GM21717 (cell line): ENCODE measurements around the gene ATG4D.
"Not testable (repeated sequence)": the region's sequence is repeated elsewhere in the genome, so short reads cannot be mapped to it uniquely, and the experiment has no call there.

Experiments used
- ATAC-seq: cut with Tn5 transposase; IDR thresholded peaks from one replicate; pipeline ENCODE4 v1.9.1; 2021; ENCODE audit warnings: mild to moderate bottlenecking, moderate library complexity; ENCODE audit not compliant: unreplicated experiment

ATG4D gene

DNA sequence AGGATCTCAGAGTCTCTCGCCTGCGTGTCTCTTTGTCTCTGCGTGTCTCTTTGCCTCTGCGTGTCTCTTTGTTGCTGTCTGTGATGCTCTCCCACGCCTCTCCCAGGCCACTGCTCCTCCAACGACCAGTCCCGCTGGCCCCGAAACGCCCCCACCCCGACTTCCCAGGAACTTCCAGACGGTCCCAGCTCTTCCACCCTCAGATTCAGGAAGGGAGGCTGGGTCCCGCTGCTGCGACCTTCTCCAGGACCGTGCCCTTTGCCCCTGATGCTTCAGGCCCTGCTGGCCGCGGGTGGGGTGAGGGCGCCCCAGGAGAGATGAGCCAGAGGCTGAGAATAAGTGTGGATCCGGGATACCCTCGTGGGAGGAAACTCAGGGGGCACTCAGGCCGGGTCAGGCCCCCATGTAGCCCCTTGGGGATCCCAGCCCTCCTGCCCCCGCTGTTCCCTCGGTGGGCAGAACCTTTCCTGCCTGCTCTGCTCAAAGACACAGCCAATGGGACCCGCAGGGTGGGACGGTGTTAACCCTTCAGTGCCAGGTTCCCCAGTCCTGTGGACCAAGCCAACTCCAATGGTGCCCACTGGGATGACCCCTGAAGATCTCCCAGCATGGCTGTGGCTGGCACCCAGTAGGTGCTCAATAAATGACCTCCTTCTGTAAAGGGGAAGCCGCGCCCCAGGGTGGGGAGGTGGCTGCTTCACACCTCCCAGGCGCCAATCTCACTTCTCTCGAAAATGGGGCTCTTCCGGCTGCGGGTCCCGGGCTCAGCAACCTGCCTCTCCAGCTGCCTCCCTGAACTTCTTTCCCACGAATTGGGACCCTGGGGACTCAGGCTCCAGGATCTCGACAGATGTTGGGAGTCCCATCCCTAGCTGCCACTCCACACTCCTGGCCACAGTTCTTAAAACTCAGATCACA is 25.0 kb upstream of the ATG4D start:
- no peak for ATAC-seq

- no peak for ATAC-seq
Observed at GRCh38 chr19:10519421-10519820, 24.3 kb upstream of the ATG4D start.

DNA sequence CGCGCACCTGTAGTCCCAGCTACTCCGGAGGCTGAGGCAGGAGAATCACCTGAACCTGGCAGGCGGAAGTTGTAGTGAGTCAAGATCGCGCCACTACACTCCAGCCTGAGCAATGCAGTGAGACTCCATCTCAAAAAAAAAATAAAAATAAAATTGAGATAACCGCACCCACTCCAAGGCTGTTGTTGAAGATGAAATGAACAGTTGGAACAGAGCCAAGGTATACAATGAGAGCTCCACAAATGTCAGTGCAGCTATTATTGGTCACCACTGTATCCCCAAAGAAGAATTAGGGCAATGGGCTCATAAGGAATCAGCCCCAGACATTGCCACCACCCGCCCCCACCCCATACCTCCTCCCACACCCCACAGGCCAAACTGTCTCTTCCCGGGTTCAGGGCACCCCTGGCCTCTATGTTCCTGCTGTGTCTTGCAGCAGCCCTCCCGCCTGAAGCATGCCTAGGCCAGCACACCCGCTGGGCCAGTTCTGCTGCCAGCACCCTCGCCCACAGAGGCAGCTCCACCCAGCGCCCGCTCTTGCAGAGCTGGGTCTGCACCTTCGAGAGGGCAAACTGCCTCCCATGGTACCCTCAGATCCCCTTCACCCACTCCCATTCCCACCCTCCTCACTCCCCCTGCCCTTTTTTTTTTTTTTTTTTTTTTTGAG is 22.9 kb upstream of the ATG4D start:
- no peak for ATAC-seq

DNA sequence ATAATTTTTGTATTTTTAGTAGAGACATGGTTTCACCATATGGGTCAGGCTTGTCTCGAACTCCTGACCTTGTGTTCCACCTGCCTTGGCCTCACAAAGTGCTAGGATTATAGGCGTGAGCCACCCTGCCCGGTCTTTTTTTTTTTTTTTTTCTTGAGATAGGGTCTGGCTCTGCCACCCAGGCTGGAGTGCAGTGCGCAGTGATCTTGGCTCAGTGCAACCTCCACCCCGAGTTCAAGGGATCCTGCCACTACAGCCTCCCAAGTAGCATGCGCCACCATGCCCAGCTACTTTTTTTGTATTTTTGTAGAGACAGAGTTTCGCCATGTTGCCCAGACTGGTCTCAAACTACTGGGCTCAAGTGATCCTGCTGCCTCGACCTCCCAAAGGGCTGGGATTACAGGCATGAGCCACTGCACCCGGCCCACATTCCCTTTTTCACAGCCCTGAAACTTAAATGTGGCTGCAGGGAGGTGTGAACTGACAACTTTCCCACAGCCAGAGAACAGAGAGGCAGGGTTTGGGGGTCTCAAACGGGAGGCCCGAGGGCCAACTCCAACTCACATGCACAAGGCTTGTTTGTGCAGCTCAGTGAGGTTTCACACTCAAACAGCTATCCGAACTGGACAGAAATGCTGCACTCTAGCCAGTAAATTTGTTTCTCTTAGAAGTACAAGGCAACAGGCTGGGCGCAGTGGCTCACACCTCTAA is 22.1 kb upstream of the ATG4D start:
- no peak for ATAC-seq

- no peak for ATAC-seq
Observed at GRCh38 chr19:10523135-10523636, 20.5 kb upstream of the ATG4D start.

DNA sequence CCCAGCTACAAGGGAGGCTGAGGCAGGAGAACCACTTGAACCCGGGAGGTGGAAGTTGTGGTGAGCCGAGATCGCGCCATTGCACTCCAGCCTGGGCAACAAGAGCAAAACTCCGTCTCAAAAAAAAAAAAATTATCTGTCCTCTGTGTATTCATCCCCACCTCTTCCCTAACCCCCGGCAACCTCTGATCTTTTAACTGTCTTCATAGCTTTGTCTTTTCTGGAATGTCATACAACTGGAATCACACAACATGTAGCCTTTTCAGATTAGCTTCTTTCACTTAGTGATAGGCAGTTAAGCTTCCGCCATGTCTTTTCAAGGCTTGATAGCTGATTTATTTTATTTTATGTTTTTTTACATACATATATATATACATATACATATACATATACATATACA is 18.1 kb upstream of the ATG4D start:
- ATAC-seq: no peak

- ATAC-seq: not testable (repeated sequence)
Observed at GRCh38 chr19:10526887-10527286, 16.8 kb upstream of the ATG4D start.

- ATAC-seq: no peak
Observed at GRCh38 chr19:10532457-10532856, 11.2 kb upstream of the ATG4D start.

DNA sequence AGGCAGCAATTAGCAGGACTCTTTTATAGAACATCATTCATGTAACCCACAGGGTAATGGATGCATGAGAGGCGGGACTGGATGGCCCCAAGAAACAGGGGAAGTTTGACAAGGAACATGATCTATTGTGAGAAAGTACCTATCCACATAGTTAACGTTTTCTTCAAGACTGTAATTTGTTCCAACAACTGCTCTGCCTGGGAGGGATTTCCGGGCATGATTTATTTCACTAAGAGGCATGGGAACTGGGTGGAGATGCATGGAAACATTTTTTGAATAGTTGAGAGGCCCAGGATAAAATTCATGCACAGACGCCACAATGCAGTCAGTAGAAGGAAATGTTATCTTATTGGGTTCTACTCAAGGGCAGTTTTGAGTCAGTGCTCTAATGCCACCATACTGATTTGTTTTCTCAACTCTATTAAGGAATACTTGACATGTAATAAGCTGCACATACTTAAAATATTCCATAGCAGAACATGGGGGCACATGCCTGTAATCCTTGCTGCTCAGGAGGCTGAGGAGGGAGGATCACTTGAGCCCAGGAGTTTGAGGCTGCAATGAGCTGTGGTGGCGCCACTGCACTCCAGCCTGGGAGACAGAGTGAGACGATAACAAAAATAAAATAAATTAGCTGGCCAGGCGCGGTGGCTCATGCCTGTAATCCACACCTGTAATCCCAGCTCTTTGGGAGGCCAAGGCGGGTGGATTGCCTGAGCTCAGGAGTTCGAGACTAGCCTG is 9.9 kb upstream of the ATG4D start:
- ATAC-seq: no peak

DNA sequence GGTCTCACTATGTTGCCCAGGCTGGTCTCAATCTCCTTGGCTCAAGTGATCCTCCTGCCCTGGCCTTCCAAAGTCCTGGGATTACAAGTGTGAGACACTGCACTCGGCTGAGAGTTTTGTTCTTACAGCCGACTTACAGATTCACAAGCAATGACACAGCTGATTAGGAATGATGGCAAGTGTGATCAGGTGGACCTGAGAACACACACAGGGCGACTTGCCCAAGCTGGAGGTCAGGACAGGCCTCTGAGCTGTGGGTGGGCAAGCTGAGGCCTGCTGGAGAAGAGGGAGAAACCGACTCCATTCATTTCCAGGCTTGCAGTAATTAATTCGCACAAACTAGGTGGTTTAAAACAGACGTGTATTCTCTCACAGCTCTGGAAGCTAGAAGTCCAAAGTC is 8.1 kb upstream of the ATG4D start:
- no peak for ATAC-seq

GRCh38 chr19:10537668-10538067 is 6.0 kb upstream of the ATG4D start:
- no peak for ATAC-seq

- ATAC-seq: no peak
Observed at GRCh38 chr19:10538204-10538983, 5.3 kb upstream of the ATG4D start.

GRCh38 chr19:10539016-10539415 is 4.7 kb upstream of the ATG4D start:
- not testable (repeated sequence) for ATAC-seq

GRCh38 chr19:10543059-10543419 is 665 bp upstream of the ATG4D start:
- ATAC-seq: no peak

DNA sequence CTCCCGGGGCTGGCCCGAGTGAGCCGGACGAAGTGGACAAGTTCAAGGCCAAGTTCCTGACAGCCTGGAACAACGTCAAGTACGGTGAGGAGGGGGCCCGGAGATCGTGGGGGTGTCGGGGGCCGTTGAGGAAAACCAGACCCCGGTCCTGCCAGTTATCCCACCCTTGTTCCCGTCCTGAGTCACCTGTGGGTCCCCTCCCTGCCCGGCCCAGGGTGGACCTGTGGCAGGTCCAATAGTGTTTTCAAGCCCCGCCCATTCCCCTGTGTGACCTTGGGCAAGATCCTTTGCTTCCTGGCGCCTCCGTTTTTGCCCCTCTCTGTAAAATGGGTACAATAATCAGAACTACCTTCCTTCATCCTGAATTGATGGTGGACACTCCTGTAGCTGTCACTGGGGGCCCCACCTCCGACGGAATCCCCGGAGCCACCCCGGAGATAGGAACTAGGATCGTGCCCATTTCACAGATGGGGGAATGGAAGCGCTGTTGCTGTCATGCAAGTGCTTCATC is 593 bp downstream of the ATG4D start:
- peak; percentile 15 for ATAC-seq

DNA sequence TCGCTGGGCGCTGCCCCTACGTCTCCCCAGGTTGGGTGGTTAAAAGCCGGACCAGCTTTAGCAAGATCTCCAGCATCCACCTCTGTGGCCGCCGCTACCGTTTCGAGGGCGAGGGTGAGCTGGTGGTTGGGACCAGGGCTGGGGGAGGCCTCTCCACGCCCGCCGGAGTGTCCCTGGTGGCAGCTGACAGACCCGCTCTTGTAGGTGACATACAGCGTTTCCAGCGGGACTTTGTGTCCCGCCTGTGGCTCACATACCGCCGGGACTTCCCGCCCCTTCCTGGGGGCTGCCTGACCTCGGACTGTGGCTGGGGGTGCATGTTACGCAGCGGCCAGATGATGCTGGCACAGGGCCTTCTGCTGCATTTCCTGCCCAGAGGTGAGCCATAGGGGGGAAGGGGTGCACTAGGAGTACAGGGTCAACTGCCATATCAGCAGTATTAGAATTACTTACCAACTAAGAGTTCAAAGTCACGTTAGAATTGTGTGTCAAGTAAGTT is 1.1 kb downstream of the ATG4D start:
- no peak for ATAC-seq

GRCh38 chr19:10546817-10547216 is 3.1 kb downstream of the ATG4D start:
- ATAC-seq: no peak

DNA sequence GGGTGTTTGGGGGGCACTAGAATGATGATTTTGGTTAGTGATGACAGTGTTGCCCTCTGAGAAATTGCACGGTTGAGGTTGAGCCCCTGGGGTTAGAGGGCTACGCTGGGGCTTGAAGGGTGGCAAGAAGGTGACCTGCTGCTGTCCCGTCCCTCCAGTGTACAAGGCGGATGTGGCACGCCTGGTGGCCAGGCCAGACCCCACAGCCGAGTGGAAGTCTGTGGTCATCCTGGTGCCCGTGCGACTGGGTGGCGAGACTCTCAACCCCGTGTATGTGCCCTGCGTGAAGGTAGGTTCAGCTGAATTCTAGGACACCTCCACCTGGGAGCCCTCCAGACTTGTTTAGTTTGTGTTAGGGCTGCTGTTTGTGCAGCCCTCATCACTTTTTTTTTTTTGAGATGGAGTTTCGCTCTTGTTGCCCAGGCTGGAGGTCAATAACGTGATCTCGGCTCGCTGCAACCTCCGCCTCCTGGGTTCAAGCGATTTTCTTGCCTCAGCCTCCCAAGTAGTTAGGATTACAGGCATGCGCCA is 5.1 kb downstream of the ATG4D start:
- no peak for ATAC-seq

DNA sequence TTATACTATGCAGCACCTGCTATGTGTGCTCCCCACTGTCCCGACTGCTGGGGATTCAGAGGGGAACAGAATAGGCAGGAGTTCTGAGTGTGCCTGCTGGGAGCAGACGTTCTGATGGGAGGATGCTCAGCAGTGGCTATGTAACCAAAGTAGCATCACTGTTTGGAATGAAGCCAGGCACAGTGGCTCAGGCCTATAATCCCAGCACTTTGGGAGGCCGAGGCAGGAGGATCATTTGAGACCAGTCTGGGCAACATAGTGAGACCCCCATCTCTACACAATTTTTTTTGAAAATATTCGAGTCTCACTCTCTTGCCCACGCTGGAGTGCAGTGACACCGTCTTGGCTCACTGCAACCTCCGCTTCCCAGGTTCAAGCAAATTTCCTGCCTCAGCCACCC is 6.0 kb downstream of the ATG4D start:
- no peak for ATAC-seq
